ENCODE results near the gene MEIOC.

MEIOC gene

DNA sequence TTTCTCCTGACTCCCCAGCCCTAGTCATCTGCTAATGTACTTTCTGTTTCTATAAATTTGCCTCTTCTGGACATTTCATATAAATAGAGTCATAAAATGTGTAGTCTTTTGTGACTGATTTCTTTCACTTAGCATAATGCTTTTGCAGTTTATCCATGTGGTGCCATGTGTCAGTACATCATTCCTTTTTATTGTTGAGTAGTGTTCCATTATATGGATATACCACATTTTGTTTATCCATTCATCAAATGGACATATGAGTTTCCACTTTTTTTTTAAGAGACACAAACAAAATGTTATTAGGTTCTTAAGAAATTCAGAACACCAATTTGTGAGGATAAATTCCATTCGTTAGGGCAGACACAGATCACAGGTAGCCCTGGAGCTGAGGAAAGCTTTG, 63.2 kb downstream of the MEIOC start:
- DNase-seq: no peak

- no peak for DNase-seq
Observed at GRCh38 chr17:44722254-44722653, 66.0 kb downstream of the MEIOC start.
